K562 (cell line): ENCODE results near the gene ELOVL1. TPM values are rescaled to one million over a fixed set of nuclear protein-coding genes. Genes with fewer than 3 reads are reported as not detected.

Experiments used
- BMI1 ChIP-seq: fragments of 150-350 bp; IDR thresholded peaks from 2 replicates; pipeline ENCODE4 v1.6.1; 2014; ENCODE audit warnings: low read length
- BRF1 ChIP-seq: IDR thresholded peaks from 3 replicates; pipeline ENCODE4 v1.6.1; 2011; ENCODE audit warnings: borderline replicate concordance, mild to moderate bottlenecking; ENCODE audit not compliant: insufficient read length; ENCODE audit errors: extremely low read depth
- CBX3 ChIP-seq, 2 experiments: IDR thresholded peaks; 1 replicate in 1 of 2; 2 replicates in 1 of 2; pipeline ENCODE4 v1.6.1; 2012; ENCODE audit warnings: inconsistent platforms in 2 of 2, low read length in 2 of 2, borderline replicate concordance in 1 of 2, control low read depth in 1 of 2
- EP300 ChIP-seq: IDR thresholded peaks from 2 replicates; pipeline ENCODE4 v1.6.1; 2012; ENCODE audit warnings: low read length, improper control_type of control experiment
- FIP1L1 ChIP-seq: fragments of 200-400 bp; formaldehyde crosslinking; IDR thresholded peaks from 2 replicates; pipeline ENCODE4 v1.6.1; 2018; ENCODE audit warnings: mild to moderate bottlenecking, low read depth, low read length; ENCODE audit not compliant: poor library complexity, severe bottlenecking
- MCM5 ChIP-seq: fragments of 450-650 bp; IDR thresholded peaks from 2 replicates; pipeline ENCODE4 v1.6.1; 2016; ENCODE audit warnings: low read depth
- POLR3G ChIP-seq: IDR thresholded peaks from 2 replicates; pipeline ENCODE4 v1.6.1; 2011; ENCODE audit not compliant: insufficient read length, insufficient replicate concordance; ENCODE audit errors: extremely low read depth
- PRMT5 ChIP-seq: sonication (generic); formaldehyde crosslinking; IDR thresholded peaks from 2 replicates; pipeline ENCODE4 v1.5.0; 2020; ENCODE audit warnings: missing genetic modification reagents
- U2AF2 ChIP-seq: fragments of 200-400 bp; formaldehyde crosslinking; optimal IDR thresholded peaks from 2 replicates; pipeline ENCODE3; 2017; ENCODE audit warnings: low read depth, mild to moderate bottlenecking, low read length
- XRCC4 ChIP-seq: IDR thresholded peaks from one replicate; pipeline ENCODE4 v1.6.1; 2011; ENCODE audit not compliant: insufficient read depth, insufficient read length; ENCODE audit errors: extremely low read depth
- ZNF121 ChIP-seq: sonication (generic); formaldehyde crosslinking; conservative IDR thresholded peaks from 2 replicates; pipeline ENCODE4 v1.8.0; 2022; ENCODE audit warnings: missing genetic modification reagents
- ZNF143 ChIP-seq: sonication (generic); formaldehyde crosslinking; IDR thresholded peaks from 2 replicates; pipeline ENCODE4 v1.9.0; 2022; ENCODE audit warnings: mild to moderate bottlenecking, missing genetic modification reagents
- ZNF174 ChIP-seq: fragments of 250-450 bp; sonication (Bioruptor Pico); IDR thresholded peaks from 2 replicates; pipeline ENCODE4 v1.4.0; 2020; ENCODE audit warnings: mild to moderate bottlenecking
- ZNF239 ChIP-seq: fragments of 250-450 bp; sonication (Bioruptor Pico); IDR thresholded peaks from 2 replicates; pipeline ENCODE4 v1.4.0; 2020; ENCODE audit warnings: mild to moderate bottlenecking
- ZNF644 ChIP-seq: fragments of 200-800 bp; sonication (Bioruptor generic); IDR thresholded peaks from 2 replicates; pipeline ENCODE4 v1.6.1; 2016; ENCODE audit warnings: low read depth, missing genetic modification characterization, missing compliant biosample characterization
- polyA plus RNA-seq, 8 experiments: library from polyadenylated mRNA; depleted of rRNA in 4 of 8; stranded (reverse) in 5 of 8; unstranded in 3 of 8; fragments of >200 nt; fragmentation: Nextera tagmentation in 2 of 8; fragmentation: Illumina TruSeq in 1 of 8; extraction: Ambion mirVana in 2 of 8; extraction: Trizol in 1 of 8; gene quantifications; 2 replicates each; pipeline versions ENCODE4 v1.2.1 to v1.2.3, GENCODE V29; 2011 to 2014; ENCODE audit warnings: inconsistent platforms in 1 of 8, missing spikeins in 1 of 8
- total RNA-seq, 7 experiments: library from RNA; depleted of rRNA in 6 of 7; stranded (reverse); fragments of >200 nt in 6 of 7; fragmentation: Illumina TruSeq in 2 of 7; extraction: Trizol in 2 of 7; gene quantifications; 2 replicates each; pipeline versions ENCODE4 v1.2.1 to v1.2.3, GENCODE V29; 2011 to 2021; ENCODE audit warnings: low replicate concordance in 1 of 7
- TF ChIP-seq, protein P1 (sequence below): conservative IDR thresholded peaks from 2 replicates; pipeline ENCODE4 v1.6.1; 2011; ENCODE audit warnings: low read depth, mild to moderate bottlenecking, low read length; ENCODE audit not compliant: control insufficient read depth
- TF ChIP-seq, protein P2 (sequence below): fragments of 200-800 bp; sonication (Bioruptor generic); IDR thresholded peaks from 2 replicates; pipeline ENCODE4 v1.6.1; 2016; ENCODE audit warnings: missing genetic modification characterization, missing compliant biosample characterization
- TF ChIP-seq, protein P3 (sequence below): fragments of 200-800 bp; sonication (Bioruptor generic); IDR thresholded peaks from 2 replicates; pipeline ENCODE4 v1.6.1; 2017; ENCODE audit warnings: missing genetic modification characterization, missing compliant biosample characterization
- TF ChIP-seq, protein P4 (sequence below): fragments of 250-450 bp; sonication (Bioruptor Pico); IDR thresholded peaks from 2 replicates; pipeline ENCODE4 v1.4.0; 2020; ENCODE audit warnings: mild to moderate bottlenecking, moderate library complexity

Gene ELOVL1
- total and polyA plus RNA-seq, 9 of the 15 experiments (the other 6 are each of a cell fraction or from before 2014, with no cell fraction given) = 51.0 to 157 (median 70.3) TPM

- TF ChIP-seq, protein P1, sequence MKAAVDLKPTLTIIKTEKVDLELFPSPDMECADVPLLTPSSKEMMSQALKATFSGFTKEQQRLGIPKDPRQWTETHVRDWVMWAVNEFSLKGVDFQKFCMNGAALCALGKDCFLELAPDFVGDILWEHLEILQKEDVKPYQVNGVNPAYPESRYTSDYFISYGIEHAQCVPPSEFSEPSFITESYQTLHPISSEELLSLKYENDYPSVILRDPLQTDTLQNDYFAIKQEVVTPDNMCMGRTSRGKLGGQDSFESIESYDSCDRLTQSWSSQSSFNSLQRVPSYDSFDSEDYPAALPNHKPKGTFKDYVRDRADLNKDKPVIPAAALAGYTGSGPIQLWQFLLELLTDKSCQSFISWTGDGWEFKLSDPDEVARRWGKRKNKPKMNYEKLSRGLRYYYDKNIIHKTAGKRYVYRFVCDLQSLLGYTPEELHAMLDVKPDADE = no peak
- TF ChIP-seq XRCC4 (no peak), FIP1L1 (no peak), ZNF121 (CRISPR knock-in tag) (no peak), CBX3 (IDR thresholded peaks at IDR 0.05; ENCODE audit: borderline replicate concordance in 1 of 2, low read length in 2 of 2) (no peak), PRMT5 (CRISPR knock-in tag) (no peak), EP300 (no peak), ZNF239 (CRISPR knock-in tag) (no peak), U2AF2 (no peak), BMI1 (no peak), ZNF143 (no peak), BRF1 (no peak), ZNF644 (no peak), POLR3G (no peak), ZNF174 (CRISPR knock-in tag) (no peak), MCM5 (no peak)
- TF ChIP-seq, protein P2, sequence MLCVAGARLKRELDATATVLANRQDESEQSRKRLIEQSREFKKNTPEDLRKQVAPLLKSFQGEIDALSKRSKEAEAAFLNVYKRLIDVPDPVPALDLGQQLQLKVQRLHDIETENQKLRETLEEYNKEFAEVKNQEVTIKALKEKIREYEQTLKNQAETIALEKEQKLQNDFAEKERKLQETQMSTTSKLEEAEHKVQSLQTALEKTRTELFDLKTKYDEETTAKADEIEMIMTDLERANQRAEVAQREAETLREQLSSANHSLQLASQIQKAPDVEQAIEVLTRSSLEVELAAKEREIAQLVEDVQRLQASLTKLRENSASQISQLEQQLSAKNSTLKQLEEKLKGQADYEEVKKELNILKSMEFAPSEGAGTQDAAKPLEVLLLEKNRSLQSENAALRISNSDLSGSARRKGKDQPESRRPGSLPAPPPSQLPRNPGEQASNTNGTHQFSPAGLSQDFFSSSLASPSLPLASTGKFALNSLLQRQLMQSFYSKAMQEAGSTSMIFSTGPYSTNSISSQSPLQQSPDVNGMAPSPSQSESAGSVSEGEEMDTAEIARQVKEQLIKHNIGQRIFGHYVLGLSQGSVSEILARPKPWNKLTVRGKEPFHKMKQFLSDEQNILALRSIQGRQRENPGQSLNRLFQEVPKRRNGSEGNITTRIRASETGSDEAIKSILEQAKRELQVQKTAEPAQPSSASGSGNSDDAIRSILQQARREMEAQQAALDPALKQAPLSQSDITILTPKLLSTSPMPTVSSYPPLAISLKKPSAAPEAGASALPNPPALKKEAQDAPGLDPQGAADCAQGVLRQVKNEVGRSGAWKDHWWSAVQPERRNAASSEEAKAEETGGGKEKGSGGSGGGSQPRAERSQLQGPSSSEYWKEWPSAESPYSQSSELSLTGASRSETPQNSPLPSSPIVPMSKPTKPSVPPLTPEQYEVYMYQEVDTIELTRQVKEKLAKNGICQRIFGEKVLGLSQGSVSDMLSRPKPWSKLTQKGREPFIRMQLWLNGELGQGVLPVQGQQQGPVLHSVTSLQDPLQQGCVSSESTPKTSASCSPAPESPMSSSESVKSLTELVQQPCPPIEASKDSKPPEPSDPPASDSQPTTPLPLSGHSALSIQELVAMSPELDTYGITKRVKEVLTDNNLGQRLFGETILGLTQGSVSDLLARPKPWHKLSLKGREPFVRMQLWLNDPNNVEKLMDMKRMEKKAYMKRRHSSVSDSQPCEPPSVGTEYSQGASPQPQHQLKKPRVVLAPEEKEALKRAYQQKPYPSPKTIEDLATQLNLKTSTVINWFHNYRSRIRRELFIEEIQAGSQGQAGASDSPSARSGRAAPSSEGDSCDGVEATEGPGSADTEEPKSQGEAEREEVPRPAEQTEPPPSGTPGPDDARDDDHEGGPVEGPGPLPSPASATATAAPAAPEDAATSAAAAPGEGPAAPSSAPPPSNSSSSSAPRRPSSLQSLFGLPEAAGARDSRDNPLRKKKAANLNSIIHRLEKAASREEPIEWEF (CRISPR knock-in tag) = no peak
- TF ChIP-seq, protein P3, sequence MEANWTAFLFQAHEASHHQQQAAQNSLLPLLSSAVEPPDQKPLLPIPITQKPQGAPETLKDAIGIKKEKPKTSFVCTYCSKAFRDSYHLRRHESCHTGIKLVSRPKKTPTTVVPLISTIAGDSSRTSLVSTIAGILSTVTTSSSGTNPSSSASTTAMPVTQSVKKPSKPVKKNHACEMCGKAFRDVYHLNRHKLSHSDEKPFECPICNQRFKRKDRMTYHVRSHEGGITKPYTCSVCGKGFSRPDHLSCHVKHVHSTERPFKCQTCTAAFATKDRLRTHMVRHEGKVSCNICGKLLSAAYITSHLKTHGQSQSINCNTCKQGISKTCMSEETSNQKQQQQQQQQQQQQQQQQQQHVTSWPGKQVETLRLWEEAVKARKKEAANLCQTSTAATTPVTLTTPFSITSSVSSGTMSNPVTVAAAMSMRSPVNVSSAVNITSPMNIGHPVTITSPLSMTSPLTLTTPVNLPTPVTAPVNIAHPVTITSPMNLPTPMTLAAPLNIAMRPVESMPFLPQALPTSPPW (CRISPR knock-in tag) = peak; percentile 90; the same call in 1 of the 2 replicates
- TF ChIP-seq, protein P4, sequence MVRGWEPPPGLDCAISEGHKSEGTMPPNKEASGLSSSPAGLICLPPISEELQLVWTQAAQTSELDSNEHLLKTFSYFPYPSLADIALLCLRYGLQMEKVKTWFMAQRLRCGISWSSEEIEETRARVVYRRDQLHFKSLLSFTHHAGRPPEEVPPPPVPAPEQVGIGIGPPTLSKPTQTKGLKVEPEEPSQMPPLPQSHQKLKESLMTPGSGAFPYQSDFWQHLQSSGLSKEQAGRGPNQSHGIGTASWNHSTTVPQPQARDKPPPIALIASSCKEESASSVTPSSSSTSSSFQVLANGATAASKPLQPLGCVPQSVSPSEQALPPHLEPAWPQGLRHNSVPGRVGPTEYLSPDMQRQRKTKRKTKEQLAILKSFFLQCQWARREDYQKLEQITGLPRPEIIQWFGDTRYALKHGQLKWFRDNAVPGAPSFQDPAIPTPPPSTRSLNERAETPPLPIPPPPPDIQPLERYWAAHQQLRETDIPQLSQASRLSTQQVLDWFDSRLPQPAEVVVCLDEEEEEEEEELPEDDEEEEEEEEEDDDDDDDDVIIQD (CRISPR knock-in tag) = no peak
Observed at GRCh38 chr1:43358121-43358745, 9.6 kb downstream of the ELOVL1 start (continued).
